HCT116 (cell line): ENCODE results near the gene GAB4. TPM values are rescaled to one million over a fixed set of nuclear protein-coding genes. Genes with fewer than 3 reads are reported as not detected.

Experiments used
- ATAC-seq: fragments of 200-7000 bp; cut with Tn5 transposase; 2 replicates; pipeline ENCODE4 v1.9.1; 2020; ENCODE audit warnings: mild to moderate bottlenecking, moderate library complexity
- BruUV-seq: library from RNA; stranded (reverse); fragments of 400-500 nt; replicated peaks from 2 replicates; lab custom pipeline; 2021; lab: Mats Ljungman, UMichigan
- CTCF ChIA-PET: fragments of 300-600 bp; sonication (Branson Sonifier 250); formaldehyde crosslinking; loops from one replicate; lab custom pipeline; 2021; ENCODE audit warnings: antibody characterized with exemption; lab: Charles Lee
- POLR2A ChIA-PET: fragments of 300-600, 350-600 bp; sonication (Branson Sonifier 250); formaldehyde crosslinking; loops from one replicate; lab custom pipeline; 2021; ENCODE audit warnings: antibody characterized with exemption; lab: Charles Lee
- RAD21 ChIA-PET, 2 experiments: fragments of 300-600 bp; sonication (Branson Sonifier 250); formaldehyde crosslinking; loops; one replicate each; lab custom pipeline; 2023; ENCODE audit warnings: low total read pairs in 2 of 2; ENCODE audit not compliant: uncharacterized antibody in 2 of 2, unreplicated experiment in 2 of 2, low non-redundant PET in 1 of 2; lab: Charles Lee
- DNase-seq: peaks from one replicate; pipeline ENCODE4 v3.0.0-alpha.2; 2010; ENCODE audit warnings: low read depth, low spot score
- H2AFZ ChIP-seq: fragments of 200-600 bp; shearing (Covaris generic), sonication (generic); 2 replicates; pipeline ENCODE4 v1.6.1; 2017; ENCODE audit warnings: low read depth, mixed run types, mixed read lengths, antibody characterized with exemption, low read length; ENCODE audit not compliant: poor library complexity, severe bottlenecking
- H3K27ac ChIP-seq: 2 replicates; pipeline ENCODE4 v1.5.1; 2012; ENCODE audit warnings: low read depth, low read length
- H3K27me3 ChIP-seq: fragments of 200-600 bp; sonication (generic); 2 replicates; pipeline ENCODE4 v1.6.1; 2016; ENCODE audit warnings: mixed run types, low read length, mixed read lengths; ENCODE audit not compliant: insufficient read depth
- H3K36me3 ChIP-seq, 2 experiments: fragments of 200-500 bp in 1 of 2; fragments of 200-600 bp in 1 of 2; sonication (Bioruptor generic) in 1 of 2; sonication (generic) in 1 of 2; 2 replicates each; pipeline versions ENCODE4 v1.5.1 to v1.6.1; 2014 to 2016; ENCODE audit warnings: low read length in 2 of 2, inconsistent platforms in 1 of 2, mixed read lengths in 1 of 2, mixed run types in 1 of 2; ENCODE audit not compliant: insufficient read depth in 2 of 2, control insufficient read depth in 1 of 2
- H3K4me1 ChIP-seq, 2 experiments: fragments of 200-600 bp in 1 of 2; sonication (generic) in 1 of 2; 2 replicates each; pipeline versions ENCODE4 v1.5.1 to v1.6.1; 2012 to 2017; ENCODE audit warnings: low read length in 2 of 2, inconsistent platforms in 1 of 2, mild to moderate bottlenecking in 1 of 2, mixed read lengths in 1 of 2, mixed run types in 1 of 2, moderate library complexity in 1 of 2; ENCODE audit not compliant: insufficient read depth in 2 of 2, control insufficient read depth in 1 of 2
- H3K4me2 ChIP-seq: fragments of 200-600 bp; sonication (generic); 2 replicates; pipeline ENCODE4 v1.6.1; 2017; ENCODE audit warnings: mixed run types, low read length, mixed read lengths
- H3K4me3 ChIP-seq, 2 experiments: fragments of 200-600 bp in 1 of 2; sonication (generic) in 1 of 2; replicated peaks in 1 of 2; 2 replicates each; pipeline ENCODE4 v1.5.1; 2011 to 2016; ENCODE audit warnings: low read length in 2 of 2, control low read depth in 1 of 2, low read depth in 1 of 2, mild to moderate bottlenecking in 1 of 2, mixed read lengths in 1 of 2, mixed run types in 1 of 2
- H3K79me2 ChIP-seq: fragments of 200-600 bp; sonication (generic); 2 replicates; pipeline ENCODE4 v1.6.1; 2017; ENCODE audit warnings: mild to moderate bottlenecking, mixed run types, low read length, moderate library complexity, mixed read lengths; ENCODE audit not compliant: insufficient read depth
- H3K9ac ChIP-seq: fragments of 200-600 bp; sonication (generic); 2 replicates; pipeline ENCODE4 v1.6.1; 2016; ENCODE audit warnings: low read length, mixed read lengths
- H3K9me2 ChIP-seq: fragments of 200-600 bp; sonication (generic), shearing (Covaris generic); 2 replicates; pipeline ENCODE4 v1.6.1; 2017; ENCODE audit warnings: mixed run types, mild to moderate bottlenecking, moderate library complexity; ENCODE audit not compliant: insufficient read depth
- H3K9me3 ChIP-seq, 2 experiments: fragments of 200-500 bp in 1 of 2; fragments of 200-600 bp in 1 of 2; sonication (Bioruptor generic) in 1 of 2; sonication (generic) in 1 of 2; 2 replicates each; pipeline ENCODE4 v1.6.1; 2014 to 2017; ENCODE audit warnings: low read length in 2 of 2, mixed read lengths in 2 of 2, inconsistent platforms in 1 of 2, low read depth in 1 of 2, mild to moderate bottlenecking in 1 of 2, mixed run types in 1 of 2, moderate library complexity in 1 of 2; ENCODE audit not compliant: control insufficient read depth in 1 of 2, insufficient read depth in 1 of 2
- H4K20me1 ChIP-seq: fragments of 200-600 bp; sonication (generic), shearing (Covaris generic); 2 replicates; pipeline ENCODE4 v1.6.1; 2017; ENCODE audit warnings: mixed run types, mild to moderate bottlenecking, moderate library complexity; ENCODE audit not compliant: insufficient read depth
- CBX3 ChIP-seq: IDR thresholded peaks from 2 replicates; pipeline ENCODE4 v1.6.1; 2012; ENCODE audit warnings: low read depth
- CEBPB ChIP-seq: IDR thresholded peaks from 2 replicates; pipeline ENCODE4 v1.6.1; 2012; ENCODE audit warnings: low read depth
- EGR1 ChIP-seq: IDR thresholded peaks from 2 replicates; pipeline ENCODE4 v1.6.1; 2012; ENCODE audit warnings: low read depth
- ELF1 ChIP-seq: IDR thresholded peaks from 2 replicates; pipeline ENCODE4 v1.6.1; 2012; ENCODE audit warnings: low read depth, borderline replicate concordance
- EZH2 ChIP-seq: fragments of 200-600 bp; sonication (generic); IDR thresholded peaks from 2 replicates; pipeline ENCODE4 v1.6.1; 2017; ENCODE audit warnings: antibody characterized with exemption, mixed run types
- EZH2phosphoT487 ChIP-seq: fragments of 200-600 bp; IDR thresholded peaks from 2 replicates; pipeline ENCODE4 v1.6.1; 2018; ENCODE audit warnings: antibody characterized with exemption, borderline replicate concordance
- FOSL1 ChIP-seq: IDR thresholded peaks from 2 replicates; pipeline ENCODE4 v1.6.1; 2012; ENCODE audit warnings: low read depth
- JUND ChIP-seq: IDR thresholded peaks from 2 replicates; pipeline ENCODE4 v1.6.1; 2012
- RAD21 ChIP-seq: IDR thresholded peaks from 2 replicates; pipeline ENCODE4 v1.6.1; 2012; ENCODE audit warnings: low read depth, mild to moderate bottlenecking
- SIN3A ChIP-seq: IDR thresholded peaks from 2 replicates; pipeline ENCODE4 v1.6.1; 2012; ENCODE audit warnings: low read depth
- TCF7L2 ChIP-seq: IDR thresholded peaks from 2 replicates; pipeline ENCODE4 v1.7.0; 2011; ENCODE audit warnings: borderline replicate concordance, inconsistent platforms; ENCODE audit not compliant: insufficient read depth, insufficient read length; ENCODE audit errors: extremely low read depth
- YY1 ChIP-seq: IDR thresholded peaks from 2 replicates; pipeline ENCODE4 v1.6.1; 2011; ENCODE audit warnings: low read length, low read depth, moderate library complexity, mild to moderate bottlenecking; ENCODE audit not compliant: insufficient replicate concordance; ENCODE audit errors: extremely low read depth
- intact Hi-C: fragments of 100-400 bp; cut with micrococcal nuclease; formaldehyde crosslinking; loops from 2 replicates; pipeline ENCODE4 v1.10.0; 2022
- total RNA-seq: library from RNA; stranded (reverse); gene quantifications from one replicate; pipeline ENCODE4 v1.2.1, GENCODE V29; 2021; ENCODE audit not compliant: unreplicated experiment
- TF ChIP-seq, protein P1 (sequence below): IDR thresholded peaks from 2 replicates; pipeline ENCODE4 v1.6.1; 2012; ENCODE audit warnings: low read depth
- TF ChIP-seq, protein P2 (sequence below): IDR thresholded peaks from 2 replicates; pipeline ENCODE4 v1.6.1; 2011; ENCODE audit warnings: mild to moderate bottlenecking, low read length, moderate library complexity; ENCODE audit not compliant: insufficient replicate concordance; ENCODE audit errors: extremely low read depth

Gene GAB4
- total RNA-seq, 1 experiment from 2014 or later: not detected

DNA sequence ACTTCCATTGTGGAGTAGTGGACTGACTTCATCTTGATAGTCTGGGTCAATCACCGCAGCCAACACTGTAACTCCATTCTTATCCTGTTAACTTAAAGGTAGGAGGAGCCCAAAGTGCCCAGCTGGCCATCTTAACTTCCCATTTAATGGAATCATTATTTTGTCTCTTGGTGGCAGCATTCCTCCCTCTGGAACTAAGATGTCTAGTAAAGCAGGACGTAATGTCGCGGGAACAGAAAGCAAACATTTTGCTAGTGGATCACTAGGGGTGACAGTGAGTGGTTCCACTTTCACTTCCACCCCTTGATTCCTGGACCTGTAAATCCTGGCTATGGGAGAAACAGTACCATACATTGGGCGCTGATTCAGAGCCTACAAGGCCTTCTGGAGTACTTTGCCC, 71.4 kb downstream of the GAB4 start:
- H3K9me2 ChIP-seq: no peaks in the 10 kb centered on the region
- POLR2A ChIA-PET: no interaction called here
- RAD21 ChIA-PET: no interaction called here
- no peak overlapping the region for H2AFZ ChIP-seq
- no peak overlapping the region for H3K4me2 ChIP-seq
- no TSS peak for BruUV-seq
- no peaks in the 10 kb centered on the region for H3K4me1 ChIP-seq
- DNase-seq (no peak), ATAC-seq (no peak)
- H3K79me2 ChIP-seq: no peaks in the 10 kb centered on the region
- H3K27me3 ChIP-seq: peaks cover 34% of the 10 kb centered on the region
- H3K9me3 ChIP-seq: no peaks in the 10 kb centered on the region
- no peak overlapping the region for H3K4me3 ChIP-seq
- H3K27ac ChIP-seq: no peak overlapping the region
- intact Hi-C loops: no loop called here
- no peaks in the 10 kb centered on the region for H3K36me3 ChIP-seq
- H3K9ac ChIP-seq: no peak overlapping the region
- CTCF ChIA-PET: no interaction called here
- no peaks in the 10 kb centered on the region for H4K20me1 ChIP-seq
- TF ChIP-seq EGR1 (no peak), JUND (no peak), EZH2phosphoT487 (no peak)
- TF ChIP-seq, all 23 proteins: peak for 0

DNA sequence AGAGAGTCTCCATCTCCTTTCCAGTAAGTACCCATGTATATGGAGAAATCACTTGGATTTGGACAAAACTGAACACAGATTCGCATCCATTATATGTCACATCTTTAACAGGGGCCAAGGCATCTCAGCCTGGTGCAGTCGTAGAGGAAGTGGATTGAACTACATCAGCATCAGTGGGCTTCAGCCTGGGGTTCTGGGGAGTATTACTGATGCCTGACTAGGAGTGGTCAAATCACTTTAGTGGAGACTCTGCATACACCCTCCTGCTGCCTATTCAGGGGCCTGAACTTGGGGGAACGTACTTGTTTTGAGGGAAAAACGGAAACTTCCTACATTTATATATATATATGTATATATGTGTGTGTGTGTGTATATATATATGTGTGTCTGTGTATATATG, 72.8 kb downstream of the GAB4 start:
- no peak overlapping the region for H3K9ac ChIP-seq
- no peak overlapping the region for H2AFZ ChIP-seq
- ATAC-seq: no peak
- no peaks in the 10 kb centered on the region for H3K9me2 ChIP-seq
- H3K4me2 ChIP-seq: no peak overlapping the region
- no peak overlapping the region for H3K4me3 ChIP-seq
- no peaks in the 10 kb centered on the region for H3K36me3 ChIP-seq
- POLR2A ChIA-PET: no interaction called here
- H4K20me1 ChIP-seq: no peaks in the 10 kb centered on the region
- H3K27ac ChIP-seq: no peak overlapping the region
- H3K4me1 ChIP-seq: no peaks in the 10 kb centered on the region
- BruUV-seq: no TSS peak
- DNase-seq: no peak
- RAD21 ChIA-PET: no interaction called here
- intact Hi-C loops: no loop called here
- H3K27me3 ChIP-seq: peaks cover 48% of the 10 kb centered on the region
- no peaks in the 10 kb centered on the region for H3K9me3 ChIP-seq
- no peaks in the 10 kb centered on the region for H3K79me2 ChIP-seq
- CTCF ChIA-PET: interaction anchor here (1.0 kb wide), 1 partner anchor 123 kb away, joined by 4 read pairs; no protein-coding TSS in a partner anchor
- TF ChIP-seq EZH2phosphoT487 (no peak), SIN3A (no peak), TCF7L2 (no peak), CEBPB (no peak), RAD21 (no peak), FOSL1 (no peak), YY1 (no peak), EZH2 (no peak), CBX3 (no peak), ELF1 (no peak)
- TF ChIP-seq, protein P1, sequence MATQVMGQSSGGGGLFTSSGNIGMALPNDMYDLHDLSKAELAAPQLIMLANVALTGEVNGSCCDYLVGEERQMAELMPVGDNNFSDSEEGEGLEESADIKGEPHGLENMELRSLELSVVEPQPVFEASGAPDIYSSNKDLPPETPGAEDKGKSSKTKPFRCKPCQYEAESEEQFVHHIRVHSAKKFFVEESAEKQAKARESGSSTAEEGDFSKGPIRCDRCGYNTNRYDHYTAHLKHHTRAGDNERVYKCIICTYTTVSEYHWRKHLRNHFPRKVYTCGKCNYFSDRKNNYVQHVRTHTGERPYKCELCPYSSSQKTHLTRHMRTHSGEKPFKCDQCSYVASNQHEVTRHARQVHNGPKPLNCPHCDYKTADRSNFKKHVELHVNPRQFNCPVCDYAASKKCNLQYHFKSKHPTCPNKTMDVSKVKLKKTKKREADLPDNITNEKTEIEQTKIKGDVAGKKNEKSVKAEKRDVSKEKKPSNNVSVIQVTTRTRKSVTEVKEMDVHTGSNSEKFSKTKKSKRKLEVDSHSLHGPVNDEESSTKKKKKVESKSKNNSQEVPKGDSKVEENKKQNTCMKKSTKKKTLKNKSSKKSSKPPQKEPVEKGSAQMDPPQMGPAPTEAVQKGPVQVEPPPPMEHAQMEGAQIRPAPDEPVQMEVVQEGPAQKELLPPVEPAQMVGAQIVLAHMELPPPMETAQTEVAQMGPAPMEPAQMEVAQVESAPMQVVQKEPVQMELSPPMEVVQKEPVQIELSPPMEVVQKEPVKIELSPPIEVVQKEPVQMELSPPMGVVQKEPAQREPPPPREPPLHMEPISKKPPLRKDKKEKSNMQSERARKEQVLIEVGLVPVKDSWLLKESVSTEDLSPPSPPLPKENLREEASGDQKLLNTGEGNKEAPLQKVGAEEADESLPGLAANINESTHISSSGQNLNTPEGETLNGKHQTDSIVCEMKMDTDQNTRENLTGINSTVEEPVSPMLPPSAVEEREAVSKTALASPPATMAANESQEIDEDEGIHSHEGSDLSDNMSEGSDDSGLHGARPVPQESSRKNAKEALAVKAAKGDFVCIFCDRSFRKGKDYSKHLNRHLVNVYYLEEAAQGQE: no peak
- TF ChIP-seq, protein P2, sequence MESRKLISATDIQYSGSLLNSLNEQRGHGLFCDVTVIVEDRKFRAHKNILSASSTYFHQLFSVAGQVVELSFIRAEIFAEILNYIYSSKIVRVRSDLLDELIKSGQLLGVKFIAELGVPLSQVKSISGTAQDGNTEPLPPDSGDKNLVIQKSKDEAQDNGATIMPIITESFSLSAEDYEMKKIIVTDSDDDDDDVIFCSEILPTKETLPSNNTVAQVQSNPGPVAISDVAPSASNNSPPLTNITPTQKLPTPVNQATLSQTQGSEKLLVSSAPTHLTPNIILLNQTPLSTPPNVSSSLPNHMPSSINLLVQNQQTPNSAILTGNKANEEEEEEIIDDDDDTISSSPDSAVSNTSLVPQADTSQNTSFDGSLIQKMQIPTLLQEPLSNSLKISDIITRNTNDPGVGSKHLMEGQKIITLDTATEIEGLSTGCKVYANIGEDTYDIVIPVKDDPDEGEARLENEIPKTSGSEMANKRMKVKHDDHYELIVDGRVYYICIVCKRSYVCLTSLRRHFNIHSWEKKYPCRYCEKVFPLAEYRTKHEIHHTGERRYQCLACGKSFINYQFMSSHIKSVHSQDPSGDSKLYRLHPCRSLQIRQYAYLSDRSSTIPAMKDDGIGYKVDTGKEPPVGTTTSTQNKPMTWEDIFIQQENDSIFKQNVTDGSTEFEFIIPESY: no peak
